Heart left ventricle (tissue), 13 donors: ENCODE data around the gene NOX4.
"Not testable (repeated sequence)": the region's sequence is repeated elsewhere in the genome, so short reads cannot be mapped to it uniquely, and the experiment has no call there.

ENCODE experiments used
- CTCF ChIP-seq, 12 donors: fragments of 200-600 bp; sonication (generic) in 4 of 12; IDR thresholded peaks; one replicate each; pipeline versions ENCODE4 v1.5.0 to v1.8.0; 2018 to 2022; ENCODE audit warnings: antibody characterized with exemption in 12 of 12, mild to moderate bottlenecking in 5 of 12
- POLR2A ChIP-seq, 2 donors: fragments of 450-650 bp; IDR thresholded peaks; one replicate each; pipeline ENCODE4 v1.6.1; 2017; ENCODE audit warnings: antibody characterized with exemption in 2 of 2, mild to moderate bottlenecking in 2 of 2, moderate library complexity in 2 of 2
- donor health status: ischemic (EF 13 %, LVEDD 7.1; RV severe dilation, severe dysfunction).
- donor health status: DM: no; HTN: yes; CAD: no.
- donor health status: DM: no; HTN: no; CAD: no.
- donor health status: ischemic (EF 25% LVEDD 6.9; RV normal size, moderate dysfunction).
- donor health status: ischemic (EF 25% LVEDD 5.7; RV mildly dilated, moderate dysfunction).
- donor health status: ischemic (EF 35%, LVEDD 5.7; RV mildly dilated, moderate dysfunction).
- donor health status: nonischemic (EF 11% LVEDD 7.7; RV severe dilation, severe dysfunction).
- donor health status: DM: yes; HTN: yes; CAD: no.
- donor health status: PGD.
- donor health status: ischemic (EF 29% LVEDD 5.4; RV normal size, mild dysfunction).
- donor health status: nonischemic (EF 23%, LVEDD 6.1; RV moderate dilation, normal function).

DNA sequence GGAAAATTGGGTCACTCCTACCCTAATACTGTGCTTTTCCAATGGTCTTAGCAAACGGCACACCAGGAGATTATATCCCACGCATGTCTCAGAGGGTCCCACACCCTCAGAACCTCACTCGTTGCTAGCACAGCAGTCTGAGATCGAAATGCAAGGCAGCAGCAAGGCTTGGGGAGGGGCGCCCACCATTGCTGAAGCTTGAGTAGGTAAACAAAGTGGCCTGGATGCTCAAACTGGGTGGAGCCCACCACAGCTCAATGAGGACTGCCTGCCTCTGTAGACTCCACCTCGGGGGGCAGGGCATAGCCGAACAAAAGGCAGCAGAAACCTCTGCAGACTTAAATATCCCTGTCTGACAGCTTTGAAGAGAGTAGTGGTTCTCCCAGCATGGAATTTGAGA lies 64.7 kb downstream of the NOX4 start:
- TF ChIP-seq CTCF, POLR2A (IDR thresholded peaks at IDR 0.05): not testable (repeated sequence)
